GM18499 (cell line): Measurements from ENCODE around the gene UPK3A.
"Not testable (repeated sequence)": the region's sequence is repeated elsewhere in the genome, so short reads cannot be mapped to it uniquely, and the experiment has no call there.

Experiments used
- ATAC-seq: cut with Tn5 transposase; IDR thresholded peaks from one replicate; pipeline ENCODE4 v1.9.1; 2021; ENCODE audit warnings: moderate number of reproducible peaks; ENCODE audit not compliant: insufficient read depth, unreplicated experiment

The UPK3A gene

DNA sequence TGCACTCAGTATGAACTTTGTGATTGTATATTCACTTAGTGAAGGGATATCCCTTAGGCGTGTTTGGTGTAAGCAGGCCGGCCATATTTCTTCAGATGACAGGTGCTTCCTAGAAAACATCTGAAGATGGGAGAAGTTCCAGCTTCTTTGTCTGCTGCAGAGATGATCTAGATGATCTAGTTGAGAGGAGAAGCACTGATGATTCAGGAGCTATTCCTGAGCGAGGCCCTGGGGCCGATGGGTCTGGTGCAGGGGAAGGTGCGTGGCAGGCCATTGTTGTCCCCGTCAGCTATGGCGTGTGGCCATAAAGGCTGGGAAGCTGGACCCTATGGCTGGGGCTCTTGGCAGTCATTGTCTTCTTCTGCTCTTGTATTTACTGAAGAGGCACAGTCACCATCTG lies 38.9 kb downstream of the UPK3A start:
- ATAC-seq, result no peak

DNA sequence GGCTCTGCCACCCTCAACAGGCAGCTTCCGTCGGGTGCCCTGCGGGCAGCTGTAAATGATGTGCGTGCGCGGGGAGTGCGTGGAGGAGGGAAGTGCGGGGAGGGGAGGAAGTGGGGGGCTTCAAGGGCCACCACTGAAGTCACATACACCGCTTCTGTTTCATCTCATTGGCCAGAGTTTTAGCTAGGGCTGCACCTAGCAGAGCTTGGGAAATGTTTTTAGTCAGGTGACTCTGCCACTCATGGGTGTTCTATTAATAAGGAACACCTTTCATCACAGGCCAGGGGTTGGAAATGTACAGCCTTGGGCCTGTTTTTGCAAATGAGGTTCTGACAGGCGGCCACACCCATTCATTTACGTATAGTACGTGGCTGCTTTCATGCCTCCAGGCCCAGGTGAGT lies 39.6 kb downstream of the UPK3A start:
- ATAC-seq, result no peak

DNA sequence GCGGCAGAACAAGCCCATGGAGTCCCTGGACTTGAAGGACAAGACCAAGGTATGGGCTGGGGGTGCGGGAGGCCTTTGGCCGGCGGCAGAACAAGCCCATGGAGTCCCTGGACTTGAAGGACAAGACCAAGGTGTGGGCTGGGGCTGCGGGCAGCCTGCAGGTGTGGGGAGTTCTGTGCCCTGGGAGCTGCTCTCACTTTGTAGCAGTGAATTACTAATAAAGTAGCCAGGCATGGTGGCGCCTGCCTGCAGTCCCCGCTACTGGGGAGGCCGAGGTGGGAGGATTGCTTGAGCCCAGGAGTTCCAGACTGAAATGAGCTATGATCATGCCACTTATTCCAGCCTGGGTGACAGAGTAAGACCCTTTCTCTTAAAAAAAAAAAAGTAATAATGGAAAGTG lies 43.5 kb downstream of the UPK3A start:
- not testable (repeated sequence) for ATAC-seq

DNA sequence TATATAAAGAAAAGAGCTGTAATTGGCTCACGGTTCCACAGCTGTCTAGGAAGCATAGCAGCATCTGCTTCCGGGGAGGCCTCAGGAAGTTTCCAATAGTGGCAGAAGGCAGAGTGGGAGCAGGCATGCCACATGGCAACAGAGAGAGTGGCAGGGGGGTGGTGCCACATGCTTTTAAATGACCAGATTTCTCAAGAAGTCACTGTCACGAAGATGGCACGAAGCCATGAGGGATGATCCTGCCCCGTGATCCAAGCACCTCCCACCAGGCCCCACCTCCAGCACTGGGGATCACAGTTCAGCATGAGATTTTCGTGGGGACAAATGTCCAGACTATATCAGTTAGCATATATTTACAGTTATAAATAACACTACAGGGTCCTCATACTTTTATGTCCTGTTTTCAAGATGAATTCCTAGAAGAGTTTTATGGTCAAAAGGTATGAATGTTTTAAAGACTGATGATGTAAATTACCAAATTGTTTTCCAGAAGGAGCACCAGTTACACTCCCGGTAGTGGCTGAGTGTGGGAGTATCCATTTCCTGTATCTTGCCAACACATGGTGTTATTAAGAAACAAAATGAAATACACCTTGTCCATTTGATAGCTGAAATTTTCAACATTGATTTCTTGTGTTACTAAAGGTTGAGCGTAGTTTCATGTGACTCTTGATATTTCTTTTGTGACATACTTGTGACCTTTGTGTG lies 44.2 kb downstream of the UPK3A start:
- no peak for ATAC-seq

DNA sequence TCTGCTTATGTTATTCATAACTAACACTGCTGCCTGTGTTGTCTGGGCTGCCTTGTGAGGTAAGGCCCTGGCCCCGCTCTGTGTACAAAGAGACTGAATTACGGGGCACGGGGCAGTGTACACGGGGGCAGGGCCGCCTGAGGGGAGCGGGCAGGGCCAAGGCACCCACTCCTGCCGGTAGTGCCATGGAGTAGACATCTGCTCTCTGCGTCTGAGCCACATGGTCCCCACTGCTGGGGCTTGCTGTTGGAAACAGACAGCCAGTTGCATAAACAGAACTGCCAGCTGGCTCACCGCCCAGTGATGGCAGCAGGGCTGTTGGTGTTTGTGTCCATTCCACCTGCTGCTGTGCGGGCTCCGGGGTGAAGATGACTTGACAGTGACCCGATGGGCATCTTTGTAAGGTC lies 44.8 kb downstream of the UPK3A start:
- ATAC-seq, result no peak

DNA sequence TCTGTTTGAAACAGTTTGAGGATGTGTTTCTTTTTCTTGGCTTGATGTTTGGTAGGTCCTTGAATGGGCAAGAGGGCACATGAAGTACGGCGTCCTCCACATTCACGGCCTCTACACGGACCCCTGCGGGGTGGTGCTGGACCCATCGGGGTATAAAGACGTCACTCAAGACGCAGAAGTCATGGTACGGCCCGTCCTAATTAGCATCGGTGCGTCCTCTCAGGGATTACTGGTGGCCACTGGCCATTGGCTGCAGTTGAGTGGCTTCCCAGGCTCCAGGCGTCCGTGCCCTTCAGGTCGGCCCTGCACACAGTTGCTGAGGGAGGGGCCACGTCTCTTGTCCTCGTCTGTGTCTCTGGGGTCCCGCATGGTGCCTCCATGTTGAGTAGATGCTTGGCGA lies 45.8 kb downstream of the UPK3A start:
- no peak for ATAC-seq

DNA sequence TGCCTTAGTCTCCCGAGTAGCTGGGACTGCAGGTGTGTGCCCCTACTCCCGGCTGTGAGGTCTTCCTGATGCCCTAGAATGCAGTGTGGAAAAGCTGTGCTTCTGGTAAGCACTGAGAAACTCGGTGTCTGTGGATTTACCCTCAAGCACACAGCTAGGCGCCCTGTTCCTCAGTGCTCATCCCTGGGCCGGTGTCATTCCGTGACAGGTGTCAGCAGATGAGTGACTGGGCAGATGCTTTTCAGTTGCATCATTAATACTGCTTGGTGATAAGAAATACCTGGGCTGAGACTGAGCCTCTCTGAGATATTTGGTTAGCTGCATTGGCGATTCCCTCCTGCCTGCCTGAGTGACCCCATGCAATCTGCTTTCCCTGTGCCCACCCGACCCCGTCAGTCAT lies 46.7 kb downstream of the UPK3A start:
- no peak for ATAC-seq

DNA sequence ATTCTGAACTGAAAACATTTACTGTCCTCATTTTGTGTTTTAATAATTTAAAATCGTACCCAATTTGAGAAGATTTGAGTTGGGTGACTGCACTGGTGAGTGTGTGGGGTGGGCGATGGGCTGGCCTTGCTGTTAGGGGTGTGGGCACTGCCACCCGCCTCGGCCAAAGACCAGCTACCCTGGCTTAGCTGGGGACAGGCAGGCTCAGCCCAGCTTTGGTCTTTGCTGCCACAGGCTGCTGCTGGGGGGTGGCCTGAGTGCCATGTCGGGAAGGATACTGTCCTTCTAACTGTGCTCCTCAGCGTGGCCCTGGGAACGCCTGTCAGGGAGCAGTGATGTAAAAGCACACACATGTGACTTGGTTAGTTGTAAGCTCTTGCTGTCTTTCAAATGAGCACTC lies 47.3 kb downstream of the UPK3A start:
- ATAC-seq, result no peak

DNA sequence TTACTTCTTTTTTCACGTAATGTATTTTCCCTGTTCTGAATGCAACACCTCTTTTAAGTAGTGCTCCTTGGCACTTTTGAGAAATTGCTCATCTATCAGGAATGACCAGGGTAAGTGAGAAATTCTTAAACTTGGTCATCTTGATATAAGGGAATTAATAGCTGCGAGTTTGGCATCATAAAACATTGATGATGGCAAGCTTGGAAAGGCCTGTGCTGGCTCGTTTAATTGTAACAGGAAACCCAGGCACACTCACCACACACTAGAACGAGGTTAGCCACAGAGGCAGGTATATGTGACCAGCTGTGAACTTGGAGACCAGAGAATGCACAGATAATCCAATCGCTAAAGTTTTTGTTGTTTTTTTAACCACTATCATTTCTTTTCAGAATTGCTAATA lies 49.3 kb downstream of the UPK3A start:
- no peak for ATAC-seq

DNA sequence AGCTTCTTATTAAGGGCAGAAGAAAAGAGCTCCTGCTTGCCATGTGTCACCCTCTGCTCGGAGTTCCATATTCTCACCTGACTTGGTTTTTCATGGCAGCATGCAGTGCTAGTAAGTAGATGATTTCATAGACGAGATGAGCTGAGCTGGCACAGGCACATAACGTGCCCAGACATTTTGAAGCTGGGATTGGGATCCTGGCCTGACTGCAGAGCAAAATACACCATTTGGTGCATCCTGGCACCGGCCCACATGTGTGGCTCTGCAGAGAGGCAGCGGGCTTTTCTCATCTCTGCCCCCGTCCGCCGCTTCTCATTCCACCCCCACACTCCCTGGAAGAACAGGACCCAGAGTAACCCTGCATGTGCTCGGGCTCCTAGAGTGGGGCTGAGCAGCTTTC lies 49.8 kb downstream of the UPK3A start:
- no peak for ATAC-seq

DNA sequence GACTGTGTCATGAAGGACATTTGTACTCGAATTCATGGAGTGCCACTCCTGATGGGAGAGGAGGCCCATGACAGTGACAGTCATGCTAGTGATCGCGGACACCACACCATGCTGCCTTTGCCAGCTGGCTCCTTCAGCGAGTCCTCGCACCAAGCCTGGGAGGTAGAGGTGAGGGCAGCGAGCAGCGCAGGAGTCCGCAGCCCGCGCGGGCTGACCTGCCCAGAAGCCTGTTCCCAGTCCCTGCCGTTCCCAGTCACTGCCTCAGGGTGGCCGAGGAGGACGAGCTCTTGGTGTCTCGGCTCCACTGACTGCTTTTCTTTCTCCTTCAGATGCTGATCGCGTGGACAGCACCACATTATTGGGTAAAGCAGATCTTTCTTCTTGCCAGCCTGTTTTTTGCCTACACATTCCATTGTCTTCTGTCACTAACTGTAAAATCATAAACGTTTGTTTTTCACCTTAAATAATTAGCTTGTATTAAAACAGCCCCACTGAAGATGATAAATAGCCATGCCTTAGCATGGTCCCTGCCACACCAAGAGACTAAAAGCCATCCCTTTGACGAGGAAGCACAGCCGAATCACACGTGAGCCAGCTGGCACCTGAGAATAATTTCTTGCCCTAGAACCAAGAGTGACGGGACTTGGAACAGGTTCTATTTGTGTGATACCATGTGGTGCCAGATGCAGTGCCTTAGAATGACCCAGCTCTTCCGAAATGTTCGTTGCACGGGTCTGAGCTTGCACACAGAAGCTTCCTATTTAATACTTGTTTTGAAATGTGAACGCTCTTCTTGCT lies 50.5 kb downstream of the UPK3A start:
- no peak for ATAC-seq

DNA sequence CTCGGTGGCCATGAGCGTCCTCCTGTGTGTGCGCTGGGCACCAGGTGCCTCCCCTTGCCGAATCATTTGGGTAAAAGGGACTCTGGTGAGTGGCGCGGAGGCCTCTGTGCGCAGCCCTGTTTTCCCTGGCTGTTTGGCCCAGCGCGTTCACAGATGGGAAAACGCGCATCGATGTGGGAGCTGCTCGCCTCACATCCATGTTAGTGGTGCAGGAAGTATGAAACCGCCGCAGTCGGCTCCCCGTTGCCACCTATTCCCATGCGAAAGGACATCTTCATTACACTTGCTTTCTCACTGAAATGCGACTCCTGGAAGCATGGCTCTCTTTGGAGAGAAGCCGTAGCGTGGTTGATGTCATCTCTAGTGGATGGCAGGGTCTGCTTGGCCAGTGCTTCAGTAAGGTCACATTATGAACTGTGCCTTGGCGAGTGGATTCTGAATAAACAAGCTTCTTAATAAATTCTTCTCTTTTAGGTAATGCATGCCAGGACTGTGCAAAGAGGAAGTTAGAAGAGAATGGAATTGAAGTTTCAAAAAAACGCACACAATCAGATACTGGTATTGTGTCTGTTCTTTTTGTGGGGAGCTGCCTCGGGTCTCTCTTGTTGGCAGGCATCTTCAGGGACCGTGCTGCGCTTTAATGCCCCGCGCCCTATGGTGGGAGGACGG lies 51.2 kb downstream of the UPK3A start:
- no peak for ATAC-seq

DNA sequence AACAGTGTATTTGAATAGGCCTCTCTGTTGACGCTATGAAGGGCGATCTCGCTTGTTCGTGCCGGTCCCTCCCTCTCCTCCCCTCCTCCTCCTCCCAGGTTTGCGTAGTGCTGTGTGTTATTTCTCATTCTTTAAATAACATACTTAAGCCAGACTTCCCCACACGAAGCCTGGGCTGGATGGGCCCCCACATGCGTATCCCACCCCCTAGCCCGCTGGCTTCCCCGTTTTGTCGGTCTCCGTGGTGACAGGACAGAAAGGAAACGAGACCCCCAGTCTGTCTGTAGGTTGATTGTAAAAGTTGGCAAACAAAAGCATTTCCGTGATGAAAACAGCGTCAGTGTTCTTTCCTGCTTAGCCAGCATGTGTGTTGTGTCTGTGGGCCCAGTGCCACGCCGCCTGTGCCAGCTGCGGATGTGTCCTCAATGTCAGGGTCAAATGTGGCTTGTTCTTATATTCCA lies 52.3 kb downstream of the UPK3A start:
- ATAC-seq, result no peak

DNA sequence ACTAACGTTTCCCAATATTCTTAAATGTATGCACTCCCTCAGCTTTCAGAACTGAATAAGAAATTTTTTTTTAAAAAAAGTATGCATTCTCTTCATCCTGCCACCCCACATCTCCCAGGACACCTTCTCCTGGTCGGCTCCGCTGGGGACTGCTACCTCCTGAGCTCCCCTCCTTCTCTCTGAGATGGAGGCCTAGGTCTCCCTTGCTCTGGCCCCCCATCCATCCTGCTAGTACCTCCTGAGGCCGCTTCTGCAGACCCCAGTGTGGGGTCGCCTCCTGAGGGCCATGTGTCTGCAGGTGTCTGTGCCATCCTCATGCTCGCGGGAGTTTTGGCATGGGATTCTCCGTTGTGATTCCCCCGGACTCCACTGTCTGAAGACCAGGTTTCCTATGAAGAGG lies 52.8 kb downstream of the UPK3A start:
- ATAC-seq, result no peak

DNA sequence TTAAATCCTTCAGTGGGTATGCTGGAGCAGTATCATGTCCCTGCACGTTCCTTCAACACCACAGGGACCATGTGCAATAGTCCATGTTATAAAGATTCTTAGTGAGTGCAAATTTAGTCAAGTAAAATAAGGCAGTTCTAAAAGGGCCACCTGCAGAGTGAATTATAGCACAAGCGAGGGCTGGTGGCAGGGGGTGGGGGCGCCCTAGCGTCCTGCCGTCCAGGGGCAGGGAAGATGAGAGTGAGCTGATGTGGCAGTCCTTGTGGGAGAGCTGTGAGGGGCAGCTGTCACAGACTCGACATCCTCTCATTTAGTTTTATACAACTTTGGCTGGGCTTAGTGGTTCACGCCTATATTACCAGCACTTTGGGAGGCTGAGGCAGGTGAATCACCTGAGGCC lies 54.0 kb downstream of the UPK3A start:
- ATAC-seq, result no peak

DNA sequence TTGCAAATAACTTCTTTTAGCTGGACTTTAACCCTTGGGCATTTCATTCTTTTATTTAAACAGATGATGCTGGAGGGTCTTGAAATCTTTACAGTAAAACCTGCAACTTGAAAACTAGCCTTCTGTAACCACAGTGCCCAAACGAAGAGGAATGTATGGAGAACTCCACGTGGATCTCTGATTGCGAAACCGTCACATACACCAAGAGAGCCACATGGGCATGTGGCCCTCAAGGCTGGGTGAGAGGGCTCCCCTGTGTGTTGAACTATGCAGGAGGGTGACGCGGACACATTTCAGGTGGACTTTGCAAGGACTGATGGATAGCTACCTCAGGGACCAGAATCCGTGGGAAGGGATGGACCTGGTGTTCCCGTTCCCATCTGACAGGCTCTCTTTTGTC lies 55.6 kb downstream of the UPK3A start:
- ATAC-seq, result no peak

DNA sequence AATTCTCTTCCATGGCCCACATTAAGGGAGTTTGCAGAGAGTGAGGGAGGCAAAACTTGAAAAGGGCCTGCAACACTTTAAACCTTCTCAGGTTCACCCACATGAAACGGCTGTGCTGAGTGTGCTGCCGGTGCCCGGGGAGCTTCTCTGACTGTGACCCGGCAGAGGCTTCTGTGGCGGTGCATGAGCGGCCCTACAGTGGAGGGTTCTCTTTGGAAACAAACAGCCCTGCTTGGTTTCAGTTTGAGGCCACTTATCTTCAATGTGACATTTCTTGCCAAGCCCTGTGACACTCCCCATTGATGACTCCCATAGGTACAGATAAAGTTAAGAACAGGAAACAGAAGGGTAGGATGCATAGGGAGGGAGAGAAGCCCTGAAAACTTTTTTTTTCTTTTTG lies 56.7 kb downstream of the UPK3A start:
- no peak for ATAC-seq

DNA sequence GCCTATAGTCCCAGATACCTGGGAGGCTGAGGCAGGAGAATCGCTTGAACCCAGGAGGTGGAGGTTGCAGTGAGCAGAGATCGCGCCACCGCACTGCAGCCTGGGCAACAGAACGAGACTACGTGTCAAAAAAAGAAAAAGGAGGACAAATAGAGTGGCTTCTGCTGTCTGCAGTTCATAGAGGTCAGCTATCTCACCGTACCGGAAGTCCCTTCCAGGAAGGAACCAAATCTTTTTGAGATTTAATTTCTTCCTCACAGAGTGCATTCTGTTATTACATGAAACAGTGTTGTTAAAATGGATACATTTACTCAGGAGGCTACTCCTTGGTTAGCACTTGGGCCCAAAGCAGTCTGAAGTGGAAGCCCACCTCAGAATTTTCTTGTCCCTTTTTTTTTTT lies 58.4 kb downstream of the UPK3A start:
- ATAC-seq, result no peak

DNA sequence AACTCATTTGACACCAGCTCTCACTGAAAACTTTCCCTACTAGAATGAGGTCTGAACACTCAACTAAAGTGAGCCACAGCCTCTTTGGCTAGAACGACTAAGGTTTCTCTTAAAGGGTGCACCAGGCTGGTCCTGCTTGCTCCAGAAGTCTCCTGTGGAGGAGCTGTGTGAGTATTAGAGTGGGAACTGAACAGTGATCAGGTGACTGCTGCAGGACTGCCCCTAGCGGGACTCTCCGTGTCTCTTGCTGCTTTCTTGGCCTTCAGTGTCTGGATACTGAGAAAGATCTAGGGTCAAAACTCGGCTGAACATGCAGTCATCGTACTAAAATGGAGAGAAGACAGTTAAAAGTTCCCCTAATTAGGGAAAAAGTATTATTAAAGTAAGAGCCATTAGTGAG lies 59.6 kb downstream of the UPK3A start:
- no peak for ATAC-seq
